Keratinocyte (primary cell): ENCODE data around the gene NOX5. TPM values are rescaled to one million over a fixed set of nuclear protein-coding genes. Genes with fewer than 3 reads are reported as not detected.

ENCODE experiments used
- DNase-seq: peaks from one replicate; pipeline ENCODE4 v3.0.0-alpha.2; 2011; ENCODE audit warnings: low read depth, missing footprints, low spot score
- FAIRE-seq: peaks from 2 replicates; lab custom pipeline; 2011; peaks lifted over from hg19 to GRCh38; lab: Jason Lieb, UNC
- H2AFZ ChIP-seq: 2 replicates; pipeline ENCODE4 v1.6.0; 2012; ENCODE audit warnings: low read length, control low read depth, inconsistent platforms; ENCODE audit not compliant: control insufficient read depth
- H3K27ac ChIP-seq: 2 replicates; pipeline ENCODE4 v1.5.1; 2011; ENCODE audit warnings: low read length; ENCODE audit not compliant: control insufficient read depth, insufficient read depth
- H3K27me3 ChIP-seq: 3 replicates; pipeline ENCODE4 v1.6.0; 2011; ENCODE audit warnings: low read length; ENCODE audit not compliant: control insufficient read depth, insufficient read depth; ENCODE audit errors: extremely low read depth
- H3K36me3 ChIP-seq, 2 experiments: 2 replicates in 1 of 2; 3 replicates in 1 of 2; pipeline ENCODE4 v1.5.1; 2011; ENCODE audit warnings: low read length in 2 of 2, mild to moderate bottlenecking in 1 of 2; ENCODE audit not compliant: control insufficient read depth in 2 of 2, insufficient read depth in 2 of 2; ENCODE audit errors: extremely low read depth in 1 of 2
- H3K4me1 ChIP-seq: 3 replicates; pipeline ENCODE4 v1.5.1; 2011; ENCODE audit warnings: low read length; ENCODE audit not compliant: control insufficient read depth, insufficient read depth; ENCODE audit errors: extremely low read depth
- H3K4me2 ChIP-seq: 3 replicates; pipeline ENCODE4 v1.6.0; 2011; ENCODE audit warnings: low read depth, low read length; ENCODE audit not compliant: control insufficient read depth, insufficient read depth; ENCODE audit errors: extremely low read depth
- H3K4me3 ChIP-seq, 3 experiments: fragments of 200-600 bp in 1 of 3; sonication (generic) in 1 of 3; 2 replicates in 2 of 3; 3 replicates in 1 of 3; pipeline ENCODE4 v1.5.1; 2011 to 2016; ENCODE audit warnings: low read length in 3 of 3, mild to moderate bottlenecking in 3 of 3, control low read depth in 2 of 3, inconsistent platforms in 1 of 3, low read depth in 1 of 3, mixed read lengths in 1 of 3, mixed run types in 1 of 3, moderate library complexity in 1 of 3; ENCODE audit not compliant: control insufficient read depth in 2 of 3, insufficient read depth in 2 of 3; ENCODE audit errors: extremely low read depth in 1 of 3
- H3K79me2 ChIP-seq: 2 replicates; pipeline ENCODE4 v1.6.0; 2012; ENCODE audit warnings: low read length; ENCODE audit not compliant: control insufficient read depth, insufficient read depth
- H3K9ac ChIP-seq: 3 replicates; pipeline ENCODE4 v1.6.0; 2011; ENCODE audit warnings: low read length; ENCODE audit not compliant: control insufficient read depth, insufficient read depth; ENCODE audit errors: extremely low read depth
- H3K9me1 ChIP-seq: 3 replicates; pipeline ENCODE4 v1.6.0; 2011; ENCODE audit warnings: low read length; ENCODE audit not compliant: control insufficient read depth, insufficient read depth; ENCODE audit errors: extremely low read depth
- H3K9me3 ChIP-seq: 2 replicates; pipeline ENCODE4 v1.5.1; 2012; ENCODE audit warnings: low read depth, low read length; ENCODE audit not compliant: control insufficient read depth
- H4K20me1 ChIP-seq: 3 replicates; pipeline ENCODE4 v1.6.0; 2011; ENCODE audit warnings: low read length; ENCODE audit not compliant: control insufficient read depth, insufficient read depth; ENCODE audit errors: extremely low read depth
- CTCF ChIP-seq, 3 experiments: IDR thresholded peaks in 1 of 3; conservative IDR thresholded peaks in 1 of 3; optimal IDR thresholded peaks in 1 of 3; 2 replicates in 2 of 3; 3 replicates in 1 of 3; pipeline versions ENCODE3 to v1.5.1; 2011; ENCODE audit warnings: low read length in 3 of 3, mild to moderate bottlenecking in 3 of 3, moderate library complexity in 2 of 3, control low read depth in 1 of 3, inconsistent platforms in 1 of 3; ENCODE audit not compliant: insufficient read depth in 2 of 3; ENCODE audit errors: extremely low read depth in 1 of 3
- EZH2 ChIP-seq: IDR thresholded peaks from one replicate; pipeline ENCODE4 v1.6.1; 2012; ENCODE audit warnings: inconsistent platforms, mild to moderate bottlenecking, low read length, moderate library complexity
- dilution Hi-C: fragments of 300-500 bp; cut with MboI; formaldehyde crosslinking; loops from one replicate; pipeline ENCODE4 v1.7.0; 2020; ENCODE audit warnings: low sequenced_read_pairs; ENCODE audit not compliant: extremely low pct_ligation_motif_present
- polyA plus RNA-seq, 5 experiments: library from polyadenylated mRNA; depleted of rRNA in 3 of 5; stranded (reverse) in 3 of 5; stranded (forward) in 1 of 5; unstranded in 1 of 5; fragments of >200 nt; gene quantifications; 1 replicate in 1 of 5; 2 replicates in 3 of 5; 3 replicates in 1 of 5; pipeline versions ENCODE4 v1.2.1 to v1.2.3, GENCODE V29; 2011 to 2012; ENCODE audit warnings: missing spikeins in 2 of 5, low read depth in 1 of 5, low replicate concordance in 1 of 5

NOX5 gene
- polyA plus RNA-seq, 1 donor (not counting 4 experiments of a cell fraction or from before 2014, with no cell fraction given), result 0.16 TPM

GRCh38 chr15:69107025-69107620, 92.6 kb downstream of the NOX5 start:
- Histone ChIP-seq H3K79me2 (no peaks in the 10 kb centered on the region), H3K9ac (no peak overlapping the region), H3K4me2 (no peak overlapping the region), H3K9me3 (no peaks in the 10 kb centered on the region), H3K4me1 (no peaks in the 10 kb centered on the region), H3K27me3 (peaks cover 15% of the 10 kb centered on the region), H3K36me3 (no peaks in the 10 kb centered on the region), H4K20me1 (no peaks in the 10 kb centered on the region), H3K27ac (no peak overlapping the region), H3K4me3 (no peak overlapping the region), H2AFZ (no peak overlapping the region), H3K9me1 (no peaks in the 10 kb centered on the region)
- DNase-seq (no peak), FAIRE-seq (no peak)
- no peak for TF ChIP-seq CTCF (optimal IDR thresholded peaks at IDR 0.05 in 1 of 3, IDR thresholded peaks at IDR 0.05 in 1 of 3, conservative IDR thresholded peaks at IDR 0.05 in 1 of 3; ENCODE audit: extremely low read depth in 1 of 3, insufficient read depth in 2 of 3, low read length in 3 of 3)
- TF ChIP-seq EZH2, result no peak
- dilution Hi-C loops, result no loop called here

Other genes with a start within 250 kb of the NOX5 start
- gene ANP32A, start 193.8 kb upstream of the NOX5 start, polyA plus RNA-seq, result 41.5 to 93.6 TPM (median 57.6 TPM) in 3 replicates
- 3.8 to 6.1 TPM (median 5.3 TPM) in 3 replicates for gene SPESP1, start 84.2 kb upstream of the NOX5 start, polyA plus RNA-seq
- gene GLCE, start 145.9 kb downstream of the NOX5 start, polyA plus RNA-seq, result 11.7 to 16.3 TPM (median 13.0 TPM) in 3 replicates